Ovary (tissue), 9 donors: Measurements from ENCODE around the gene GYS1. TPM values are rescaled to one million over a fixed set of nuclear protein-coding genes. Genes with fewer than 3 reads are reported as not detected.

ENCODE experiments used
- DNase-seq, 5 donors: peaks; one replicate each; pipeline ENCODE4 v3.0.0-alpha.2; 2019 to 2020
- H3K27ac ChIP-seq, 2 donors: fragments of 200-600 bp; one replicate each; pipeline versions ENCODE4 v1.5.1 to v1.8.0; 2019 to 2022
- H3K27me3 ChIP-seq: fragments of 200-600 bp; one replicate; pipeline ENCODE4 v1.8.0; 2022
- H3K36me3 ChIP-seq: fragments of 200-600 bp; sonication (generic); one replicate; pipeline ENCODE4 v1.5.1; 2019
- H3K4me1 ChIP-seq: one replicate; pipeline ENCODE4 v1.8.1; 2013; ENCODE audit warnings: mild to moderate bottlenecking, moderate library complexity; ENCODE audit not compliant: insufficient read depth
- H3K4me3 ChIP-seq: fragments of 200-600 bp; sonication (generic); one replicate; pipeline ENCODE4 v1.5.1; 2017
- H3K9me3 ChIP-seq, 2 donors: fragments of 200-600 bp in 1 of 2; sonication (generic) in 1 of 2; one replicate each; pipeline versions ENCODE4 v1.5.1 to v1.8.1; 2013 to 2019; ENCODE audit warnings: mild to moderate bottlenecking in 1 of 2, moderate library complexity in 1 of 2
- CTCF ChIP-seq, 3 donors: fragments of 450-650 bp in 2 of 3; fragments of 200-600 bp in 1 of 3; IDR thresholded peaks; one replicate each; pipeline versions ENCODE4 v1.5.1 to v1.8.0; 2016 to 2022; ENCODE audit warnings: antibody characterized with exemption in 3 of 3, mild to moderate bottlenecking in 1 of 3
- EP300 ChIP-seq: sonication (generic); formaldehyde crosslinking; IDR thresholded peaks from one replicate; pipeline ENCODE4 v1.6.1; 2017; ENCODE audit warnings: antibody characterized with exemption
- POLR2A ChIP-seq: fragments of 450-650 bp; IDR thresholded peaks from one replicate; pipeline ENCODE4 v1.6.1; 2017; ENCODE audit warnings: antibody characterized with exemption, mild to moderate bottlenecking, moderate library complexity
- WGBS, 3 donors: extraction: QIAGEN DNeasy Blood & Tissue Kit in 1 of 3; methylation state at CpG; one replicate each; pipeline versions ENCODE4 v1.1.5 to v1.1.7; 2013 to 2017; 5-methylcytosine and 5-hydroxymethylcytosine counted together
- intact Hi-C, 4 donors: fragments of 100-400 bp; cut with DNase I; formaldehyde crosslinking; loops; one replicate each; pipeline versions ENCODE4 v1.11.0 to v1.15.1; 2022 to 2023
- polyA plus RNA-seq, 2 donors: library from polyadenylated mRNA; stranded (reverse); fragments of 200-250 nt in 1 of 2; fragments of 350-450 nt in 1 of 2; fragmentation: Illumina TruSeq in 1 of 2; extraction: RNeasy Lipid Tissue Mini Kit (QIAGEN cat#74804) in 1 of 2; gene quantifications; one replicate each; pipeline ENCODE4 v1.2.3, GENCODE V29; 2013 to 2014
- total RNA-seq, 7 donors: library from RNA; depleted of rRNA in 2 of 7; stranded (reverse); fragments of >200 nt in 2 of 7; fragmentation: NEBNext Ultra II Directional in 3 of 7; extraction: Animal tissue kit (Norgen Biotek cat#: 25700) in 3 of 7; gene quantifications; one replicate each; pipeline versions ENCODE4 v1.1.0 to v1.2.4, GENCODE V29; 2016 to 2023
- donor health status: DM: no; HTN: no; CAD: no; lungs with moderate emphysema.
- donor health status: DM: no; HTN: no; CAD: no.
- donor health status: Bipolar disorder and iron deficiency.
- donor health status: DM: yes; HTN: yes; CAD: no.
- donor health status: DM: no; HTN: no; CAD: no.
- donor health status: DM: yes; HTN: yes; CAD: no.

The GYS1 gene
- total and polyA plus RNA-seq, 9 donors: 16.3 to 33.6 (median 29.0) TPM

- H3K27me3 ChIP-seq: no peaks in the 10 kb centered on the region
- TF ChIP-seq CTCF (IDR thresholded peaks at IDR 0.05): peak in 1 of 3 donors; percentile 40
- TF ChIP-seq POLR2A: peak; percentile 64
- peak; percentile 24 for TF ChIP-seq EP300
- H3K4me1 ChIP-seq: peaks cover 3% of the 10 kb centered on the region
- no peaks in the 10 kb centered on the region for H3K9me3 ChIP-seq
- 0 to 1% (median 0%) methylated on average over 52 to 71 of the region's 71 CpGs for WGBS, 3 donors
- DNase-seq: peak; percentile 95 to 98 (median 97)
- peak within 1 kb of the TSS; percentile 65 for H3K4me3 ChIP-seq
- intact Hi-C loops: no loop called here
- peak within 1 kb of the TSS; percentile 16 to 28 for H3K27ac ChIP-seq
- H3K36me3 ChIP-seq: no peaks in the 10 kb centered on the region
These were observed 38.4 kb downstream of the GYS1 start, which contains the start of gene BAX for GRCh38 chr19:48954595-48955307. TSS of gene BAX (plus strand) at chr19:48954875. CDS start at chr19:48954929, 54 bp downstream.

GRCh38 chr19:48953990-48954594 is 39.0 kb downstream of the GYS1 start:
- Histone ChIP-seq H3K27me3 (no peaks in the 10 kb centered on the region), H3K4me3 (peak overlapping the region; percentile 65), H3K9me3 (no peaks in the 10 kb centered on the region), H3K4me1 (peaks cover 3% of the 10 kb centered on the region), H3K27ac (peak overlapping the region in 1 of 2 donors; percentile 0), H3K36me3 (no peaks in the 10 kb centered on the region)
- intact Hi-C loops: no loop called here
- DNase-seq: no peak
- WGBS, 3 donors: 49 to 57% (median 51%) methylated on average over 11 of the region's 11 CpGs
- TF ChIP-seq EP300: no peak

GRCh38 chr19:48953141-48953540 is 40.0 kb downstream of the GYS1 start:
- Histone ChIP-seq H3K4me1 (peaks cover 3% of the 10 kb centered on the region), H3K27ac (no peak overlapping the region), H3K36me3 (no peaks in the 10 kb centered on the region), H3K4me3 (no peak overlapping the region), H3K9me3 (no peaks in the 10 kb centered on the region), H3K27me3 (no peaks in the 10 kb centered on the region)
- intact Hi-C loops: no loop called here
- 79 to 86% (median 84%) methylated on average over 4 of the region's 4 CpGs for WGBS, 3 donors
- DNase-seq: no peak
- TF ChIP-seq CTCF (IDR thresholded peaks at IDR 0.05) (no peak), POLR2A (no peak), EP300 (no peak)

- H3K4me3 ChIP-seq: no peak overlapping the region
- peaks cover 3% of the 10 kb centered on the region for H3K4me1 ChIP-seq
- 28 to 40% (median 28%) methylated on average over 9 of the region's 9 CpGs for WGBS, 3 donors
- H3K9me3 ChIP-seq: no peaks in the 10 kb centered on the region
- no peak for DNase-seq
- no peak overlapping the region for H3K27ac ChIP-seq
- intact Hi-C loops: no loop called here
- H3K27me3 ChIP-seq: no peaks in the 10 kb centered on the region
- H3K36me3 ChIP-seq: no peaks in the 10 kb centered on the region
- TF ChIP-seq POLR2A: no peak
- no peak for TF ChIP-seq CTCF (IDR thresholded peaks at IDR 0.05)
- TF ChIP-seq EP300: no peak
These were observed 42.1 kb downstream of the GYS1 start for GRCh38 chr19:48950830-48951519.
